Type B pancreatic cell (in vitro differentiated cells): ENCODE results near the gene SLC1A2. TPM values are rescaled to one million over a fixed set of nuclear protein-coding genes. Genes with fewer than 3 reads are reported as not detected.

Source experiments
- DNase-seq: peaks from one replicate; pipeline ENCODE4 v3.0.0; 2021; ENCODE audit warnings: mixed read lengths; ENCODE audit not compliant: unreplicated experiment; ENCODE audit errors: extremely low spot score
- H3K27ac Mint-ChIP-seq: 2 replicates; pipeline ENCODE4 v1.8.0; 2021; ENCODE audit warnings: mild to moderate bottlenecking, mixed read lengths
- H3K27me3 Mint-ChIP-seq: 2 replicates; pipeline ENCODE4 v1.8.0; 2021; ENCODE audit warnings: mixed read lengths
- H3K36me3 Mint-ChIP-seq: 2 replicates; pipeline ENCODE4 v1.8.0; 2021; ENCODE audit warnings: mixed read lengths
- H3K4me1 Mint-ChIP-seq: one replicate; pipeline ENCODE4 v1.8.0; 2021; ENCODE audit warnings: mixed read lengths; ENCODE audit not compliant: unreplicated experiment
- H3K4me3 Mint-ChIP-seq: 2 replicates; pipeline ENCODE4 v1.8.0; 2021; ENCODE audit warnings: mild to moderate bottlenecking, mixed read lengths
- H3K9me3 Mint-ChIP-seq: 2 replicates; pipeline ENCODE4 v1.8.0; 2021; ENCODE audit warnings: mixed read lengths
- CTCF ChIP-seq: fragments of 200-600 bp; sonication (generic); conservative IDR thresholded peaks from 2 replicates; pipeline ENCODE4 v1.5.0; 2021; ENCODE audit warnings: antibody characterized with exemption, mild to moderate bottlenecking
- total RNA-seq: library from RNA; stranded (reverse); gene quantifications from 2 replicates; pipeline ENCODE4 v1.2.1, GENCODE V29; 2021; ENCODE audit warnings: low replicate concordance

SLC1A2 gene
- total RNA-seq, 1 donor from 2014 or later, result 7.4 TPM

- no peak for DNase-seq
- Mint-ChIP-seq H3K36me3 (no peaks in the 10 kb centered on the region), H3K27ac (no peak overlapping the region), H3K4me1 (peaks cover 21% of the 10 kb centered on the region), H3K9me3 (no peaks in the 10 kb centered on the region), H3K27me3 (no peaks in the 10 kb centered on the region), H3K4me3 (no peak overlapping the region)
- TF ChIP-seq CTCF, result no peak
Observed at GRCh38 chr11:35322318-35322979, 96.9 kb downstream of the SLC1A2 start.

- Mint-ChIP-seq H3K36me3 (no peaks in the 10 kb centered on the region), H3K4me3 (no peak overlapping the region), H3K9me3 (no peaks in the 10 kb centered on the region), H3K4me1 (peaks cover 21% of the 10 kb centered on the region), H3K27ac (no peak overlapping the region), H3K27me3 (no peaks in the 10 kb centered on the region)
- DNase-seq, result no peak
- no peak for TF ChIP-seq CTCF
Observed at GRCh38 chr11:35321532-35322317, 97.6 kb downstream of the SLC1A2 start.

GRCh38 chr11:35321111-35321510, 98.2 kb downstream of the SLC1A2 start:
- H3K27me3 Mint-ChIP-seq, result no peaks in the 10 kb centered on the region
- DNase-seq, result no peak

GRCh38 chr11:35318977-35319925, 100.1 kb downstream of the SLC1A2 start:
- Mint-ChIP-seq H3K27ac (peak overlapping the region; percentile 2), H3K9me3 (no peaks in the 10 kb centered on the region), H3K27me3 (no peaks in the 10 kb centered on the region), H3K36me3 (no peaks in the 10 kb centered on the region), H3K4me3 (no peak overlapping the region), H3K4me1 (peaks cover 21% of the 10 kb centered on the region)
- no peak for DNase-seq
- TF ChIP-seq CTCF, result no peak

More at GRCh38 chr11:35321111-35321510, 98.2 kb downstream of the SLC1A2 start:
- Mint-ChIP-seq H3K27ac (no peak overlapping the region), H3K9me3 (no peaks in the 10 kb centered on the region), H3K4me1 (peaks cover 21% of the 10 kb centered on the region), H3K4me3 (no peak overlapping the region), H3K36me3 (no peaks in the 10 kb centered on the region)
- TF ChIP-seq CTCF, result no peak

- Mint-ChIP-seq H3K27ac (no peak overlapping the region), H3K9me3 (no peaks in the 10 kb centered on the region), H3K36me3 (no peaks in the 10 kb centered on the region), H3K4me1 (peaks cover 21% of the 10 kb centered on the region), H3K27me3 (no peaks in the 10 kb centered on the region), H3K4me3 (no peak overlapping the region)
- no peak for TF ChIP-seq CTCF
- no peak for DNase-seq
Observed at GRCh38 chr11:35318309-35318708, 101.0 kb downstream of the SLC1A2 start.
